A549 (cell line): Measurements from ENCODE around the gene FCHO2.

Source experiments
- CHD2 ChIP-seq: fragments of 150-350 bp; IDR thresholded peaks from 2 replicates; pipeline ENCODE4 v1.6.1; 2014; ENCODE audit warnings: low read length; ENCODE audit not compliant: partially characterized antibody
- CTCF ChIP-seq: fragments of >200 bp; sonication (Bioruptor Twin); formaldehyde crosslinking; IDR thresholded peaks from 3 replicates; pipeline ENCODE4 v1.5.1; 2016
- MAX ChIP-seq: IDR thresholded peaks from 2 replicates; pipeline ENCODE4 v1.6.1; 2012
- REST ChIP-seq: fragments of 200-600 bp; sonication (generic); IDR thresholded peaks from 2 replicates; pipeline ENCODE4 v1.6.1; 2016; ENCODE audit warnings: antibody characterized with exemption, mild to moderate bottlenecking, moderate library complexity
- SMC3 ChIP-seq: fragments of >200 bp; sonication (Bioruptor Twin); formaldehyde crosslinking; IDR thresholded peaks from 3 replicates; pipeline ENCODE4 v1.6.1; 2018; ENCODE audit warnings: inconsistent platforms

GRCh38 chr5:72922422-72922821, 33.4 kb upstream of the FCHO2 start:
- no peak for TF ChIP-seq CTCF
- TF ChIP-seq SMC3: no peak
- TF ChIP-seq CHD2: no peak
- no peak for TF ChIP-seq MAX
- no peak for TF ChIP-seq REST
